HFFc6 (cell line): ENCODE measurements around the gene AKAP6. TPM values are rescaled to one million over a fixed set of nuclear protein-coding genes. Genes with fewer than 3 reads are reported as not detected.
A peak's percentile ranks its signal among the peaks of the same experiment; 100 is the strongest.

Source experiments
- DNase-seq: peaks from one replicate; pipeline ENCODE4 v3.0.0-alpha.2; 2018
- H3K27ac Mint-ChIP-seq: 2 replicates; pipeline ENCODE4 v1.8.0; 2020; ENCODE audit warnings: mild to moderate bottlenecking, mixed read lengths
- H3K27me3 Mint-ChIP-seq: 2 replicates; pipeline ENCODE4 v1.8.0; 2021; ENCODE audit warnings: mild to moderate bottlenecking, moderate library complexity, mixed read lengths; ENCODE audit not compliant: insufficient read depth
- H3K36me3 Mint-ChIP-seq: 2 replicates; pipeline ENCODE4 v1.8.0; 2021; ENCODE audit warnings: low read depth, mixed read lengths
- H3K4me1 Mint-ChIP-seq: 2 replicates; pipeline ENCODE4 v1.8.0; 2020; ENCODE audit warnings: low read depth, mixed read lengths
- H3K4me3 Mint-ChIP-seq: 2 replicates; pipeline ENCODE4 v1.8.0; 2020; ENCODE audit warnings: mild to moderate bottlenecking, moderate library complexity, mixed read lengths
- H3K9me3 Mint-ChIP-seq: 2 replicates; pipeline ENCODE4 v1.8.0; 2020; ENCODE audit warnings: mild to moderate bottlenecking, mixed read lengths
- CTCF ChIP-seq: fragments of 200-600 bp; sonication (generic); IDR thresholded peaks from 2 replicates; pipeline ENCODE4 v1.5.0; 2021; ENCODE audit warnings: antibody characterized with exemption, mild to moderate bottlenecking
- total RNA-seq, 6 experiments: library from RNA; stranded (reverse); fragmentation: NEBNext Ultra II Directional; extraction: Animal tissue kit (Norgen Biotek cat#: 25700); gene quantifications; 2 replicates in 1 of 6; 3 replicates in 5 of 6; pipeline ENCODE4 v1.2.3, GENCODE V29; 2021

AKAP6 gene
- total RNA-seq, 6 experiments from 2014 or later = 6.1 to 9.8 (median 6.5) TPM

DNA sequence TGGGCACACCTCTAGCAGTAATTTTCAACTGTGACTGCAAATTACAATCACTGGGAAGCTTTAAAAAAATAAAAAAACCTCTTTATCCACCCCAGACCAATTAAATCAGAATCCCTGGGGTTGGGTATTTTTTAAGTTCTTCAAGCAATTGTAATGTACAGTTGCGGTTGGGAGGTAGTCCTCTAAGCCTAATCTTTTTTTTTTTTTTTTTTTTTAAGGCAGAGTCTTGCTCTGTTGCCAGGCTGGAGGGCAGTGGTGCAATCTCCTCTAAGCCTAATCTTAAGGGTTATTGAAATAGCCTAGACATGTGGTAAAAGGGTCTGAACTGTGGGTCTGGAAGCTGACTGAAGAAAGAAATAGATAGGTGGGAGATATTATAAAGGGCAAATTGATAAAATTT, 230.5 kb downstream of the AKAP6 start:
- no peak for DNase-seq
- Mint-ChIP-seq H3K27ac (no peak overlapping the region), H3K9me3 (no peaks in the 10 kb centered on the region), H3K27me3 (no peaks in the 10 kb centered on the region), H3K36me3 (no peaks in the 10 kb centered on the region), H3K4me1 (peaks cover 15% of the 10 kb centered on the region), H3K4me3 (no peak overlapping the region)
- no peak for TF ChIP-seq CTCF

GRCh38 chr14:32560209-32560857, 231.2 kb downstream of the AKAP6 start:
- Mint-ChIP-seq H3K9me3 (no peaks in the 10 kb centered on the region), H3K4me3 (peak overlapping the region; percentile 38; the same call in 1 of the 2 replicates), H3K27me3 (no peaks in the 10 kb centered on the region), H3K36me3 (no peaks in the 10 kb centered on the region), H3K27ac (no peak overlapping the region), H3K4me1 (peaks cover 22% of the 10 kb centered on the region)
- peak; percentile 94 for TF ChIP-seq CTCF
- DNase-seq = peak; percentile 79

GRCh38 chr14:32561520-32561919, 232.4 kb downstream of the AKAP6 start:
- Mint-ChIP-seq H3K36me3 (no peaks in the 10 kb centered on the region), H3K4me1 (peaks cover 27% of the 10 kb centered on the region), H3K27ac (peak overlapping the region; percentile 71), H3K4me3 (no peak overlapping the region), H3K27me3 (no peaks in the 10 kb centered on the region), H3K9me3 (no peaks in the 10 kb centered on the region)
- DNase-seq = peak; percentile 94
- no peak for TF ChIP-seq CTCF

- peak overlapping the region; percentile 10; the same call in 1 of the 2 replicates for H3K27ac Mint-ChIP-seq
- DNase-seq = peak; percentile 30
- no peak overlapping the region for H3K4me3 Mint-ChIP-seq
- H3K9me3 Mint-ChIP-seq = no peaks in the 10 kb centered on the region
- no peaks in the 10 kb centered on the region for H3K27me3 Mint-ChIP-seq
- no peak for TF ChIP-seq CTCF
- H3K4me1 Mint-ChIP-seq = peaks cover 50% of the 10 kb centered on the region
- no peaks in the 10 kb centered on the region for H3K36me3 Mint-ChIP-seq
Measured at GRCh38 chr14:32564596-32564995, 235.5 kb downstream of the AKAP6 start.

DNA sequence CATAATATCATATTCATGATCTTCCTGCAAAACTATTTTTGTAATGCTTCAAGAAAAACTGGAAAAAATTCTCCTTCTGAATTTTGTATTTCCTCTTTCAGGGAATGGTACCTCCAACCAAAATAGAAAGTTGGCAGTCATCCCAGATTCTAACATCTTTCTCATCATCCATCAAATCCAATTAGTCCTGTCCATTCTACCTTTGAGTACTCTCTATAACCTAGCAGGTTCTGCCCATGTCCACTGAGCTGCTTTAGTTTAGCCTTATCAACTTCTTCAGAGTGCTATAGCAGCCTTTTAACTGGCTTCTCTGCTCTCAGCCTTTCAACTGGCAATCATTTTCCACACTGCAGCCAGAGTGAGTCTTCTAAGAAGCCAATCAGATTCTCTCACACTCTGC, 236.2 kb downstream of the AKAP6 start:
- no peak overlapping the region for H3K4me3 Mint-ChIP-seq
- 0 out of 2 replicates have a peak overlapping the region, but pooled peaks have one; percentile 10 for H3K27ac Mint-ChIP-seq
- H3K36me3 Mint-ChIP-seq = no peaks in the 10 kb centered on the region
- no peaks in the 10 kb centered on the region for H3K27me3 Mint-ChIP-seq
- DNase-seq = no peak
- no peaks in the 10 kb centered on the region for H3K9me3 Mint-ChIP-seq
- no peak for TF ChIP-seq CTCF
- H3K4me1 Mint-ChIP-seq = peaks cover 50% of the 10 kb centered on the region
